NCI-H1436 (cell line): ENCODE data around the gene RHOBTB3.

Experiments used
- DNase-seq: peaks from one replicate; lab custom pipeline; 2025; lab: John Stamatoyannopoulos, UW

Gene RHOBTB3

GRCh38 chr5:95733107-95733665, 2.0 kb downstream of the RHOBTB3 start:
- no peak for DNase-seq

- no peak for DNase-seq
These were observed 3.1 kb downstream of the RHOBTB3 start for GRCh38 chr5:95734187-95734586.

DNA sequence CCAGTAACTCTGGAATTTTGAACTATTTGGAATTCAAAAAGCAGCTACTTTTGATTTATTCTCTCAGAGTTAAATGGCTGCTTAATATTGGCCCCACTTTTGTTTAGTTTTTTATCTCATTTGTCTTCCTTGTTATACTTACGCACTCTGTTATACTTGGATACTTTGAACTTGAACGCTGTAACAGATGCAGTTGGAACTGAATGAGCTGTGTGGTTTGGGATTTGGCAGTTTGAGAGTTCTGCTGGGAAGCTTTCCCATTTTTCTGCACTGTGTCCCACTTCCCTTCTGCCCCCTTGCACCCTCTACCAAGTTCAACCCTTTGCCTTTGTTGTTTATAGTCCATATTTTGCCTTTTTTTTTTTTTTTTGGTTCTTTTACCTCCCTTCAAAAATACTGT, 3.8 kb downstream of the RHOBTB3 start:
- DNase-seq: no peak

- no peak for DNase-seq
These were observed 4.3 kb downstream of the RHOBTB3 start for GRCh38 chr5:95735406-95735805.

GRCh38 chr5:95738072-95738471, 6.9 kb downstream of the RHOBTB3 start:
- DNase-seq: no peak

GRCh38 chr5:95738834-95739233, 7.7 kb downstream of the RHOBTB3 start:
- no peak for DNase-seq

- DNase-seq: no peak
These were observed 8.7 kb downstream of the RHOBTB3 start for GRCh38 chr5:95739857-95740256.

GRCh38 chr5:95741458-95741857, 10.3 kb downstream of the RHOBTB3 start:
- DNase-seq: no peak

GRCh38 chr5:95743232-95743631, 12.1 kb downstream of the RHOBTB3 start:
- DNase-seq: no peak

DNA sequence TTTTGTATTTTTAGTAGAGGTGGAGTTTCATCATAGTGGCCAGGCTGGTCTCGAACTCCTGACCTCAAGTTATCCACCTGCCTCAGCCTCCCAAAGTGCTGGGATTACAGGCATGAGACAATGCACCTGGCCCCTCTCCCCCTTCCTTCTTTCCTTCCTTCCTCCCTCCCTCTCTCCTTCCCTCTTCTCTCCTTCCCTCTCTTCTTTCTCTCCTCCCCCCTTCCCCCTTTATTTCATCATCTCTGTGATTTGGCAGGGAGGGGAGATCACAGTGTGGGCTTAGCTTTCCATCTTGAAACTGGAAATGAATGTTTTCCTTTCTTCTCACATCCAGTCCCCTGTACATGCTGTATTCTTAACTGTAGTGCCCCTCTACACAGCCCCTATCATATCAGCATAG, 12.7 kb downstream of the RHOBTB3 start:
- no peak for DNase-seq

- no peak for DNase-seq
These were observed 15.1 kb downstream of the RHOBTB3 start for GRCh38 chr5:95746194-95746593.

DNA sequence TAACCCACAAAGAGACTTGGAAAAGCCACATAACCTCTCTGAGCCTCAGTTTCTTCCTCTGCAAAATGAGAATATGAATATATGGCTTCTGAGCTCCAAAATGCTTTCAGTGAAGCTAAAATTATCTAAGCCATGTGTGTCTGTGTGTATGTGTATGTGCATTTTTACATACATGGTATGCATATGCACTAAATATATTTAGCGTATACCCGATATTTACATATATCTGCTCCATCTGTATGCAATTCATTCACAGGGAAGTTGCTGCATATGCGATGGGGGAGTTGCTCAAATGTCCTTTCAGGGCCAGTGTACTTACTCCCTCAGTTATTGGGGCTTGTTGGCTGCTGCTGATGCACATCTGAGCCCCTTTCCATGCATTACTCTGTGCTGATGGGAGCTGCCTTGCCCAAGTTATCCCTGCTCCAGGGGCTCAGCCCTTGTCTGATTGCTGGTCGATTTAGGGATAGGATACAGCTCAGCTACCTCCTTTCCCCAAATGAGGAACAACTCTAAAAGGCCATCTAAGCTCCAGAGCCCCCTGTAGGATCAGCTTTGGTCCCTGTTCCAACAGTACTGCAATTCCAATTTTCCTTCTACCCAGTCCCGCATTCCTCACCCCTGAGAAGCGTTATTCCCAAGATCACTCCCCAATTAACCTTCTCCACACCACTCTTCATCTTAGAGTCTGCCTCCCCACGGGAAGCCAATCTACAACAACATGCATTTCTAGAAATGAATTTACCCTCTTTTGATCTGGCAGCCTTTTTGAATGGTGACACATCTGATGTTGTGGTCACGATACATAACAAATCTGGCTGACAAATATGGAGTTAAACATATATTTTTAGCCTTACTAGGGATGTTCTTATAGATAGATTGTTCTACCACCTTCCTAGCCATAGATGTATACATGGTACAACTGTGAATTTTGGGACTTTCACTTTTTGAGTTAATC, 15.9 kb downstream of the RHOBTB3 start:
- no peak for DNase-seq

GRCh38 chr5:95748133-95748532, 17.0 kb downstream of the RHOBTB3 start:
- no peak for DNase-seq

DNA sequence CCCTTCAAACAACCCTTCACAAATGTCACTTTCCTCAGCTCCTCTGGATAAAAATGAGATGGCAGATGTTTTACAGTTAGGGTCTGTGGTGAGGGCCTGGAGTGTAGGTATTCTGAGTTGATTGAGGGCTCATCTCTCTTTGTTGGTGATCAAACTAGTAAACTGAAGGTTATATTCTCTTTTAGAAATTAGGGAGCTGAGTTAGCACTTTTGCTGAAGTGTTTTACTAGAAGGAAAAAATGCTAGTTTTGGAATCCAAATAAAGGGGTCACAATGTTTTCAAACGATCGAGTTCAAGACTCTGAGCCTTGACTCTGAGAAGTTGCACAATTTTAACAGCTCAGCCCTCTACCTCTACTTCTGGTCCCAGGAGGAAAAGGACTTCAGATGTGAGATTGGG, 23.4 kb downstream of the RHOBTB3 start:
- no peak for DNase-seq

DNA sequence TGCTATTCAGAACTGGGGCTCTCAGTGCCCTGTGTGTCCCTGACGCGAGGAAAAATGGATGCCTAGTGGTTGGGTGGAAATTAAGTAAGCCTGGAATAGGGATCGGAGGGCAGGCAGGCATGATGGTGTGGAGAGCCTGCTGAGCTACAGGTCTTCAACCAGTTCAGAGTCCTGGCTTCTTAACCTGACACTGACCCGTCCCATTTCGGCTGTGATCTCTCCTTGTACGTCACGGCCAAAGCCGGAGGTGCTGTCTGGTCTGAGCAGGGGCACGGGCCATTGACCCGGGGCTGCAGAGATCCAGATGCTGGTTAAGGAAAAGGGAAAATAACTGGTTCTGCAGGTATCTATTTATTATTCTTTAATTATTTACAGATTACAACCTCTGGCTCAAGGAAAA, 27.9 kb downstream of the RHOBTB3 start:
- no peak for DNase-seq

GRCh38 chr5:95759634-95760033, 28.5 kb downstream of the RHOBTB3 start:
- DNase-seq: no peak

GRCh38 chr5:95760273-95761191, 29.4 kb downstream of the RHOBTB3 start:
- no peak for DNase-seq

DNA sequence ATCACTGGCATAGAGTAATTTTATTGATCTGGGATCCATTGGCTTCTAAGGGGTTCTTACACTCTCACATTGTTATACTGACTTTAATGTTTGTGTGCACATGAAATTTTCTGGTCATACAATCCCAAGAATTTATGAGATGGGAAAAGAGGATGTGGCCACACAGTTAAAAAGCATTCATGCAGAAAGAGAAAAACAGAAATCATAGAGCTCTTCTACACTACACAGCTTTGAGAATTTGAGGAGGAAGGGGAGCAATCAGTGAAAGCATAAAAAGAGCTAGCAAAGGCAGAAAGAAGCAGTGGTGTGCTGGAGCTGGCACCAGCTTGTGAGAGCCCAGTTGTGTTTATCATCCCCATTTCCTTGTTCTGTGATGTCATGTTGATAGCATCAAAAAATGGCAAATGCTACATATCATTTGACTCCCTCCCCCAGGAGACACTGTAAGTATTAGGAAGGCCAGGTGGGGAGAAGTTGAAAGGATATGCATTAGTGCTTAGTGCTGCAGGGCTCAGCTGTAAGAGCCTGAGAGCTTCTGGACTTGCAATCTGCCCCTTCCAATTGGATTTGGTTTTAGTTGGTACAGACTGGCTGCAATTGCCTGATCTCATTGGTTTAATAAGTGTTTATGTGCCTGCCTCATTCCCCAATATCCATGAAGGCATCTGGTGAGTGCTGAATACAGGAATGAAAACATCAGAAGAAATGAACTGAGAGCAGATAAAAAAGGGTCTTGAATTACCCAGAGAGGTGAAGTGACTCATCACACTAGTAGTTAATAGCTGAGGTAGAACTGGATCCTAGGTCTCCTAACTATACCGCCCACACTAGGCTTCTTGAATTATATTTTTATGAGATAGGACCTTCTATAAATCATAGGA, 30.9 kb downstream of the RHOBTB3 start:
- DNase-seq: no peak

- DNase-seq: no peak
These were observed 31.5 kb downstream of the RHOBTB3 start for GRCh38 chr5:95762652-95763041.

GRCh38 chr5:95763941-95764340, 32.8 kb downstream of the RHOBTB3 start:
- no peak for DNase-seq

DNA sequence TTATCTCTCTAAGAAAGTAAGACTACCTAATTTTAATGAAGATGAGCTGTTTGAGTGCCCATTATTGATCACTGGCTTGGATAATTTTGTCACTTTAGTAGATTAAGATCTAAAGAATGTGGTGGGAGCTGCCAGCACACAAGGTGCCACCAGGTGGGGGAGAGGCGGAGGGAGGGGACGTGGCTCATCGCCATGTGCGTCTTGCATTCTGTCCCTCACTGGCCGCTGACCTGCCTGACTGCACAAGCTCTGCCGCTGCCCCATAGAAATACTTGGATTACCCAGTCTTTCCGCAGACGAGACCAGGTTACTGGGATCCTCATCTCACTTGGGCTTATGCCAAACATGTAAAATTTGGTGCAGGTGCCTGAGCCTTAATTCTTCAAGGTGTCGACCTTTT, 37.6 kb downstream of the RHOBTB3 start:
- DNase-seq: no peak
